NCI-H446 (cell line): ENCODE measurements around the gene MS4A6A.

Source experiments
- DNase-seq, 2 experiments: peaks; one replicate each; lab custom pipeline; 2025; lab: John Stamatoyannopoulos, UW

The MS4A6A gene

GRCh38 chr11:60128376-60128775 lies 54.5 kb downstream of the MS4A6A start:
- no peak for DNase-seq

- DNase-seq, result no peak
Observed at GRCh38 chr11:60127311-60127811, 55.5 kb downstream of the MS4A6A start.

- no peak for DNase-seq
Observed at GRCh38 chr11:60125956-60126585, 56.8 kb downstream of the MS4A6A start.

- DNase-seq, result no peak
Observed at GRCh38 chr11:60124802-60125432, 58.0 kb downstream of the MS4A6A start.
